ENCODE data around the gene NUP93.

The NUP93 gene

DNA sequence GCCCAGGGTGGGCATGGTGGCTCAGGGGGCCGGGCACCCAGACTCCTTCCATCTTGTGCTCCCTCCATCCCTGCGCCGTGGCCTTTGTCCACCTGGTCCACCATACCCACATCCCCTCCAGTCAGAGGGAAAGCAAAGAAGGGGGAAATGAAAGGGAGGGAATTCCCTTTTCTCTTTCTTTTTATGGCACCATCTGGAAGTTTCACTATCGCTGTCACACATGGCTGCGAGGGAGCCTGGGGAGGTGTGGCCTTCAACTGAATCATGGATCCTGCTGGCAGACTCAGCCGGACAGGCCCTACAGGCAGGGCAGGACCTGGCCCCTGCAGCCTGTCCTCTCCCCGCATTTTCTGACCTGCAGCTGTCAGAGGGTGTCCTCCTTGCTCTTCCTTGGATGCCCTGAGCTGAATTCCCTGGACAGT, 141.3 kb downstream of the NUP93 start:
- DNase-seq: no peak
- no peaks in the 10 kb centered on the region for H3K9me3 ChIP-seq (ENCODE audit: control insufficient read depth, low read length)

GRCh38 chr16:56872863-56873391, 143.0 kb downstream of the NUP93 start:
- H3K4me3 ChIP-seq (ENCODE audit: insufficient read depth, low read depth, low read length, poor library complexity, severe bottlenecking): no peak overlapping the region
- H3K4me1 ChIP-seq (ENCODE audit: control insufficient read depth, insufficient read depth, low read length, poor library complexity, severe bottlenecking): no peaks in the 10 kb centered on the region
- H3K27me3 ChIP-seq (replicated peaks; ENCODE audit: control insufficient read depth, insufficient read depth, low read length, poor library complexity, severe bottlenecking): no peaks in the 10 kb centered on the region
- H3K9me3 ChIP-seq (ENCODE audit: control insufficient read depth, low read length): no peaks in the 10 kb centered on the region
- no peaks in the 10 kb centered on the region for H3K36me3 ChIP-seq (ENCODE audit: control insufficient read depth, insufficient read depth, low read length)
- no peak overlapping the region for H3K27ac ChIP-seq (ENCODE audit: insufficient read depth, low read length, poor library complexity, severe bottlenecking)
- DNase-seq: no peak

More for the DNA sequence above, 141.3 kb downstream of the NUP93 start:
- Histone ChIP-seq H3K27me3 (replicated peaks; ENCODE audit: control insufficient read depth, insufficient read depth, low read length, poor library complexity, severe bottlenecking) (no peaks in the 10 kb centered on the region), H3K36me3 (ENCODE audit: control insufficient read depth, insufficient read depth, low read length) (no peaks in the 10 kb centered on the region), H3K27ac (ENCODE audit: insufficient read depth, low read length, poor library complexity, severe bottlenecking) (no peak overlapping the region), H3K4me3 (ENCODE audit: insufficient read depth, low read depth, low read length, poor library complexity, severe bottlenecking) (no peak overlapping the region), H3K4me1 (ENCODE audit: control insufficient read depth, insufficient read depth, low read length, poor library complexity, severe bottlenecking) (no peaks in the 10 kb centered on the region)

GRCh38 chr16:56874800-56875199, 144.9 kb downstream of the NUP93 start:
- no peak overlapping the region for H3K27ac ChIP-seq (ENCODE audit: insufficient read depth, low read length, poor library complexity, severe bottlenecking)
- no peaks in the 10 kb centered on the region for H3K27me3 ChIP-seq (replicated peaks; ENCODE audit: control insufficient read depth, insufficient read depth, low read length, poor library complexity, severe bottlenecking)
- no peaks in the 10 kb centered on the region for H3K9me3 ChIP-seq (ENCODE audit: control insufficient read depth, low read length)
- H3K4me3 ChIP-seq (ENCODE audit: insufficient read depth, low read depth, low read length, poor library complexity, severe bottlenecking): no peak overlapping the region
- no peaks in the 10 kb centered on the region for H3K36me3 ChIP-seq (ENCODE audit: control insufficient read depth, insufficient read depth, low read length)
- no peaks in the 10 kb centered on the region for H3K4me1 ChIP-seq (ENCODE audit: control insufficient read depth, insufficient read depth, low read length, poor library complexity, severe bottlenecking)
- no peak for DNase-seq

- no peaks in the 10 kb centered on the region for H3K27me3 ChIP-seq (replicated peaks; ENCODE audit: control insufficient read depth, insufficient read depth, low read length, poor library complexity, severe bottlenecking)
- DNase-seq: no peak
- no peak overlapping the region for H3K4me3 ChIP-seq (ENCODE audit: insufficient read depth, low read depth, low read length, poor library complexity, severe bottlenecking)
- H3K9me3 ChIP-seq (ENCODE audit: control insufficient read depth, low read length): no peaks in the 10 kb centered on the region
- no peaks in the 10 kb centered on the region for H3K4me1 ChIP-seq (ENCODE audit: control insufficient read depth, insufficient read depth, low read length, poor library complexity, severe bottlenecking)
- no peak overlapping the region for H3K27ac ChIP-seq (ENCODE audit: insufficient read depth, low read length, poor library complexity, severe bottlenecking)
- no peaks in the 10 kb centered on the region for H3K36me3 ChIP-seq (ENCODE audit: control insufficient read depth, insufficient read depth, low read length)
These were observed 146.1 kb downstream of the NUP93 start for GRCh38 chr16:56876048-56876447.

DNA sequence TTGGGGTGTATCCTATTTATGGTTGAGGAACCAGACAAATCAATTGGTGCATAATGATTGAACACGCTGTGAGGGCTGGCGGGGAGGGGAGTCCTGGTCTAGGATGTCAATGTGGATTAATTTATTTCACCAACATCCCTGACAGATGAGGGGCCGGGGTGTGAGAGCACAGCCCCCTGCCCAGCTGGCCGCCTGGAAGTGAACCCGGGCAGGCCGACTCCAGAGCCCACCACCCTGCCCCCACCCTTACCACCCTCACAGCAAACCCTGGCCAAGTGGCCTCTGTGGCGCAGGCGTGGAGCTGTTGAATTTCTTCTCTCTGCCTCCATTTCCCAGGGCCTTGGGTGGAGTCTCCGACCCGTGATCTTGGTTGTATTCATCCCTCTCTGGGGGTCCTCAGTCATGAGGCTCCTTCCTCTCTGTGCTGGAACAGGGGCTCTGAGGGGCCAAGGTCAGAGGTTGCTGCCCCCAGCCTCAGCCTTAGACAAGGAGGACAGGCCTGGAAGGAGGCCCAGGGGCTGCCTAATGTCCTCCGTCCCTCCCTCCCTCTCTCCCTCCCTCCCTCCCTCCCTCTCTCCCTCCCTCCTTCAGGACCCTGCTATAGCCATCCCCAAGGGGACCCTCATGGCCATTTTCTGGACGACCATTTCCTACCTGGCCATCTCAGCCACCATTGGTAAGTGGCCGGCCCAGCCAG, 147.7 kb downstream of the NUP93 start:
- H3K9me3 ChIP-seq (ENCODE audit: control insufficient read depth, low read length): no peaks in the 10 kb centered on the region
- no peaks in the 10 kb centered on the region for H3K4me1 ChIP-seq (ENCODE audit: control insufficient read depth, insufficient read depth, low read length, poor library complexity, severe bottlenecking)
- H3K4me3 ChIP-seq (ENCODE audit: insufficient read depth, low read depth, low read length, poor library complexity, severe bottlenecking): no peak overlapping the region
- H3K27ac ChIP-seq (ENCODE audit: insufficient read depth, low read length, poor library complexity, severe bottlenecking): no peak overlapping the region
- H3K36me3 ChIP-seq (ENCODE audit: control insufficient read depth, insufficient read depth, low read length): no peaks in the 10 kb centered on the region
- no peaks in the 10 kb centered on the region for H3K27me3 ChIP-seq (replicated peaks; ENCODE audit: control insufficient read depth, insufficient read depth, low read length, poor library complexity, severe bottlenecking)
- no peak for DNase-seq

GRCh38 chr16:56878282-56878854, 148.4 kb downstream of the NUP93 start:
- no peak overlapping the region for H3K4me3 ChIP-seq (ENCODE audit: insufficient read depth, low read depth, low read length, poor library complexity, severe bottlenecking)
- no peaks in the 10 kb centered on the region for H3K36me3 ChIP-seq (ENCODE audit: control insufficient read depth, insufficient read depth, low read length)
- no peaks in the 10 kb centered on the region for H3K9me3 ChIP-seq (ENCODE audit: control insufficient read depth, low read length)
- DNase-seq: no peak
- H3K4me1 ChIP-seq (ENCODE audit: control insufficient read depth, insufficient read depth, low read length, poor library complexity, severe bottlenecking): no peaks in the 10 kb centered on the region
- H3K27me3 ChIP-seq (replicated peaks; ENCODE audit: control insufficient read depth, insufficient read depth, low read length, poor library complexity, severe bottlenecking): no peaks in the 10 kb centered on the region
- no peak overlapping the region for H3K27ac ChIP-seq (ENCODE audit: insufficient read depth, low read length, poor library complexity, severe bottlenecking)

DNA sequence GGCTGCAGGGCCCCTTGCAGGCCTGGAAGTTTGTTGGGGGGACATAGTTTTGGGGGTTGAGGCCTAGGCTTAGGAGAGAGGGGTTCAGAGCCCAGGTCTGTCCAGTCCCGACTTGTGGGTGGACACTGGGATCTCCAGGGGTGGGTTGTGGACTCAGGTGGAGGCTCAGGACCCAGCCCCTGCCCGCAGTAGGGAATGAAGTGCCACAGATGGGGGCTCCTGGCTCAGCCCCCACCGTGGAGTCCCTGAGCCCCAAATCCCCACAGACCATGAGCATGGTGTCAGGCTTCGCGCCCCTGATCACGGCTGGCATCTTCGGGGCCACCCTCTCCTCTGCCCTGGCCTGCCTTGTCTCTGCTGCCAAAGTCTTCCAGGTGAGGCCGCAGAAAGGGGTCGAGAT, 149.3 kb downstream of the NUP93 start:
- Histone ChIP-seq H3K4me1 (ENCODE audit: control insufficient read depth, insufficient read depth, low read length, poor library complexity, severe bottlenecking) (no peaks in the 10 kb centered on the region), H3K27ac (ENCODE audit: insufficient read depth, low read length, poor library complexity, severe bottlenecking) (no peak overlapping the region), H3K4me3 (ENCODE audit: insufficient read depth, low read depth, low read length, poor library complexity, severe bottlenecking) (no peak overlapping the region), H3K9me3 (ENCODE audit: control insufficient read depth, low read length) (no peaks in the 10 kb centered on the region), H3K27me3 (replicated peaks; ENCODE audit: control insufficient read depth, insufficient read depth, low read length, poor library complexity, severe bottlenecking) (no peaks in the 10 kb centered on the region), H3K36me3 (ENCODE audit: control insufficient read depth, insufficient read depth, low read length) (no peaks in the 10 kb centered on the region)
- DNase-seq: no peak

GRCh38 chr16:56880176-56880575, 150.2 kb downstream of the NUP93 start:
- Histone ChIP-seq H3K4me1 (ENCODE audit: control insufficient read depth, insufficient read depth, low read length, poor library complexity, severe bottlenecking) (no peaks in the 10 kb centered on the region), H3K36me3 (ENCODE audit: control insufficient read depth, insufficient read depth, low read length) (no peaks in the 10 kb centered on the region), H3K27me3 (replicated peaks; ENCODE audit: control insufficient read depth, insufficient read depth, low read length, poor library complexity, severe bottlenecking) (no peaks in the 10 kb centered on the region), H3K27ac (ENCODE audit: insufficient read depth, low read length, poor library complexity, severe bottlenecking) (no peak overlapping the region), H3K9me3 (ENCODE audit: control insufficient read depth, low read length) (no peaks in the 10 kb centered on the region), H3K4me3 (ENCODE audit: insufficient read depth, low read depth, low read length, poor library complexity, severe bottlenecking) (no peak overlapping the region)
- DNase-seq: no peak

- DNase-seq: no peak
- H3K4me3 ChIP-seq (ENCODE audit: insufficient read depth, low read depth, low read length, poor library complexity, severe bottlenecking): no peak overlapping the region
- H3K4me1 ChIP-seq (ENCODE audit: control insufficient read depth, insufficient read depth, low read length, poor library complexity, severe bottlenecking): no peaks in the 10 kb centered on the region
- no peaks in the 10 kb centered on the region for H3K36me3 ChIP-seq (ENCODE audit: control insufficient read depth, insufficient read depth, low read length)
- H3K9me3 ChIP-seq (ENCODE audit: control insufficient read depth, low read length): no peaks in the 10 kb centered on the region
- H3K27ac ChIP-seq (ENCODE audit: insufficient read depth, low read length, poor library complexity, severe bottlenecking): no peak overlapping the region
- H3K27me3 ChIP-seq (replicated peaks; ENCODE audit: control insufficient read depth, insufficient read depth, low read length, poor library complexity, severe bottlenecking): no peaks in the 10 kb centered on the region
These were observed 150.8 kb downstream of the NUP93 start for GRCh38 chr16:56880685-56881084.

- Histone ChIP-seq H3K36me3 (ENCODE audit: control insufficient read depth, insufficient read depth, low read length) (no peaks in the 10 kb centered on the region), H3K27me3 (replicated peaks; ENCODE audit: control insufficient read depth, insufficient read depth, low read length, poor library complexity, severe bottlenecking) (no peaks in the 10 kb centered on the region), H3K9me3 (ENCODE audit: control insufficient read depth, low read length) (no peaks in the 10 kb centered on the region), H3K4me1 (ENCODE audit: control insufficient read depth, insufficient read depth, low read length, poor library complexity, severe bottlenecking) (no peaks in the 10 kb centered on the region), H3K27ac (ENCODE audit: insufficient read depth, low read length, poor library complexity, severe bottlenecking) (no peak overlapping the region), H3K4me3 (ENCODE audit: insufficient read depth, low read depth, low read length, poor library complexity, severe bottlenecking) (no peak overlapping the region)
- no peak for DNase-seq
These were observed 152.3 kb downstream of the NUP93 start for GRCh38 chr16:56882077-56882800.
